Caco-2 (cell line): ENCODE measurements around the gene IL36B. TPM values are rescaled to one million over a fixed set of nuclear protein-coding genes. Genes with fewer than 3 reads are reported as not detected.
"Not testable (repeated sequence)": the region's sequence is repeated elsewhere in the genome, so short reads cannot be mapped to it uniquely, and the experiment has no call there.

Source experiments
- BruUV-seq: library from RNA; stranded (reverse); fragments of 400-500 nt; replicated peaks from 2 replicates; lab custom pipeline; 2021; lab: Mats Ljungman, UMichigan
- CTCF ChIA-PET: fragments of 300-600 bp; sonication (Branson Sonifier 250); formaldehyde crosslinking; loops from one replicate; lab custom pipeline; 2022; ENCODE audit warnings: antibody characterized with exemption; lab: Charles Lee
- POLR2A ChIA-PET: fragments of 300-600 bp; sonication (Branson Sonifier 250); formaldehyde crosslinking; loops from one replicate; lab custom pipeline; 2022; ENCODE audit warnings: antibody characterized with exemption; lab: Charles Lee
- DNase-seq, 2 experiments: peaks; one replicate each; pipeline versions ENCODE4 v3.0.0 to v3.0.0-alpha.2; 2020 to 2022
- H3K27me3 ChIP-seq: replicated peaks from 2 replicates; pipeline ENCODE4 v1.6.0; 2011; ENCODE audit warnings: low read length; ENCODE audit not compliant: control insufficient read depth, insufficient read depth
- H3K36me3 ChIP-seq: 2 replicates; pipeline ENCODE4 v1.5.1; 2011; ENCODE audit warnings: low read length; ENCODE audit not compliant: control insufficient read depth, insufficient read depth
- H3K4me1 ChIP-seq: fragments of 250-450 bp; sonication (Bioruptor Pico); 2 replicates; pipeline ENCODE4 v1.5.1; 2020; ENCODE audit warnings: mild to moderate bottlenecking
- H3K4me3 ChIP-seq: 2 replicates; pipeline ENCODE4 v1.5.1; 2011; ENCODE audit warnings: low read depth, mild to moderate bottlenecking, control low read depth, low read length
- H3K9me3 ChIP-seq: fragments of 250-450 bp; sonication (Bioruptor Pico); 2 replicates; pipeline ENCODE4 v1.5.1; 2020; ENCODE audit warnings: mild to moderate bottlenecking, moderate library complexity
- H3K27ac Mint-ChIP-seq: one replicate; pipeline ENCODE4 v1.8.0; 2022; ENCODE audit warnings: mixed read lengths; ENCODE audit not compliant: unreplicated experiment
- H3K27me3 Mint-ChIP-seq: one replicate; pipeline ENCODE4 v1.8.0; 2022; ENCODE audit warnings: mixed read lengths; ENCODE audit not compliant: insufficient read depth, unreplicated experiment
- H3K36me3 Mint-ChIP-seq: one replicate; pipeline ENCODE4 v1.8.0; 2022; ENCODE audit warnings: mild to moderate bottlenecking, mixed read lengths; ENCODE audit not compliant: insufficient read depth, unreplicated experiment
- H3K4me1 Mint-ChIP-seq: one replicate; pipeline ENCODE4 v1.8.0; 2022; ENCODE audit warnings: low read depth, mixed read lengths; ENCODE audit not compliant: unreplicated experiment
- H3K4me3 Mint-ChIP-seq: one replicate; pipeline ENCODE4 v1.8.0; 2022; ENCODE audit warnings: mild to moderate bottlenecking, moderate library complexity, mixed read lengths; ENCODE audit not compliant: unreplicated experiment
- H3K9me3 Mint-ChIP-seq: one replicate; pipeline ENCODE4 v1.8.0; 2022; ENCODE audit warnings: mixed read lengths; ENCODE audit not compliant: unreplicated experiment
- CTCF ChIP-seq, 2 experiments: fragments of 200-600 bp in 1 of 2; IDR thresholded peaks; 1 replicate in 1 of 2; 2 replicates in 1 of 2; pipeline versions ENCODE4 v1.5.1 to v1.8.0; 2011 to 2022; ENCODE audit warnings: antibody characterized with exemption in 1 of 2, control low read depth in 1 of 2, inconsistent platforms in 1 of 2, low read depth in 1 of 2, low read length in 1 of 2, mild to moderate bottlenecking in 1 of 2, moderate library complexity in 1 of 2; ENCODE audit not compliant: insufficient read depth in 1 of 2, severe bottlenecking in 1 of 2, unreplicated experiment in 1 of 2
- intact Hi-C: fragments of 100-400 bp; cut with micrococcal nuclease; formaldehyde crosslinking; loops from one replicate; pipeline ENCODE4 v1.10.0; 2022; ENCODE audit not compliant: unreplicated experiment
- total RNA-seq: library from RNA; stranded (reverse); gene quantifications from 2 replicates; pipeline ENCODE4 v1.2.3, GENCODE V29; 2022

IL36B gene
- total RNA-seq, 1 experiment from 2014 or later: not detected

GRCh38 chr2:113098041-113098440 is 45.4 kb upstream of the IL36B start:
- BruUV-seq: no TSS peak
- Histone ChIP-seq H3K4me3 (no peak overlapping the region), H3K9me3 (peaks cover 15% of the 10 kb centered on the region), H3K27me3 (no peaks in the 10 kb centered on the region), H3K4me1 (peaks cover 5% of the 10 kb centered on the region), H3K36me3 (no peaks in the 10 kb centered on the region)
- no peak for TF ChIP-seq CTCF (IDR thresholded peaks at IDR 0.05; ENCODE audit: insufficient read depth in 1 of 2, low read depth in 1 of 2, low read length in 1 of 2, severe bottlenecking in 1 of 2, unreplicated experiment in 1 of 2)
- no peaks in the 10 kb centered on the region for H3K36me3 Mint-ChIP-seq
- H3K4me1 Mint-ChIP-seq: peaks cover 8% of the 10 kb centered on the region
- peaks cover 13% of the 10 kb centered on the region for H3K9me3 Mint-ChIP-seq
- H3K4me3 Mint-ChIP-seq: no peak overlapping the region
- ChIA-PET POLR2A (no interaction called here), CTCF (no interaction called here)
- DNase-seq: no peak
- H3K27ac Mint-ChIP-seq: no peak overlapping the region
- H3K27me3 Mint-ChIP-seq: no peaks in the 10 kb centered on the region
- intact Hi-C loops: no loop called here

- H3K4me3 ChIP-seq, H3K27ac Mint-ChIP-seq, H3K27me3 ChIP-seq, H3K36me3 ChIP-seq, H3K4me1 ChIP-seq, DNase-seq, H3K36me3 Mint-ChIP-seq, intact Hi-C loops, BruUV-seq, CTCF ChIA-PET, POLR2A ChIA-PET, H3K4me1 Mint-ChIP-seq, H3K4me3 Mint-ChIP-seq, H3K27me3 Mint-ChIP-seq: not testable (repeated sequence)
- peaks cover 13% of the 10 kb centered on the region for H3K9me3 Mint-ChIP-seq
- peaks cover 15% of the 10 kb centered on the region for H3K9me3 ChIP-seq
Measured at GRCh38 chr2:113096842-113097618, 44.4 kb upstream of the IL36B start.

- CTCF ChIA-PET, H3K4me1 ChIP-seq, DNase-seq, H3K27me3 Mint-ChIP-seq, H3K4me3 Mint-ChIP-seq, BruUV-seq, H3K4me1 Mint-ChIP-seq, H3K4me3 ChIP-seq, POLR2A ChIA-PET, intact Hi-C loops, H3K36me3 Mint-ChIP-seq, H3K27me3 ChIP-seq, H3K36me3 ChIP-seq, H3K27ac Mint-ChIP-seq: not testable (repeated sequence)
- peaks cover 15% of the 10 kb centered on the region for H3K9me3 ChIP-seq
- peaks cover 13% of the 10 kb centered on the region for H3K9me3 Mint-ChIP-seq
Measured at GRCh38 chr2:113096306-113096705, 43.6 kb upstream of the IL36B start.

GRCh38 chr2:113093613-113093977 is 40.9 kb upstream of the IL36B start:
- POLR2A ChIA-PET: no interaction called here
- Histone ChIP-seq H3K4me3 (no peak overlapping the region), H3K36me3 (no peaks in the 10 kb centered on the region), H3K9me3 (peaks cover 11% of the 10 kb centered on the region), H3K27me3 (no peaks in the 10 kb centered on the region), H3K4me1 (no peaks in the 10 kb centered on the region)
- CTCF ChIA-PET: interaction anchor here (1.0 kb wide), 1 partner anchor 13 kb away, joined by 4 read pairs; no protein-coding TSS in a partner anchor
- Mint-ChIP-seq H3K4me3 (no peak overlapping the region), H3K27me3 (no peaks in the 10 kb centered on the region), H3K36me3 (no peaks in the 10 kb centered on the region), H3K27ac (no peak overlapping the region), H3K4me1 (no peaks in the 10 kb centered on the region), H3K9me3 (peaks cover 13% of the 10 kb centered on the region)
- DNase-seq: no peak
- intact Hi-C loops: no loop called here
- no TSS peak for BruUV-seq
- no peak for TF ChIP-seq CTCF (IDR thresholded peaks at IDR 0.05; ENCODE audit: insufficient read depth in 1 of 2, low read depth in 1 of 2, low read length in 1 of 2, severe bottlenecking in 1 of 2, unreplicated experiment in 1 of 2)
